ENCODE measurements around the gene UBAP2L.
"Not testable (repeated sequence)": the region's sequence is repeated elsewhere in the genome, so short reads cannot be mapped to it uniquely, and the experiment has no call there.

UBAP2L gene

DNA sequence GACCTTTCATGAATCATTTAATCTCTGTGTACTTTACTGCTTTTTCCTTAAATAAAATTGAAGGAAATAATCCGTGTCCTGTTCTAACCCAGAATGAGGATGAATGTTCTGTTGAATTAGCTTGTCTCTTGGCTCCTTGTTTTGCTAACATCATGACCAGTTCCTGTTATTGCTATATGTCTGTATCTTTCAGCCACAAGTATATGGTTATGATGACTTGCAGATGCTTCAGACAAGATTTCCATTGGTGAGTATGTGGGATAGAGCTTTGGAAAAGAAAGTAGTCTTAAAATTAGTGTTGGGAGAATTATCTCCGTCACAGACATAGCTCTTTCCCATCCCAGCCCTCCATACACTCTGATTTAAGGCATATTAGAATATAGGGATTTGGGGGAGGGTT, 38.0 kb downstream of the UBAP2L start:
- Mint-ChIP-seq H3K9me3 (no peaks in the 10 kb centered on the region), H3K27me3 (no peaks in the 10 kb centered on the region), H3K27ac (peak overlapping the region; percentile 64), H3K4me1 (ENCODE audit: low read depth) (peaks cover 28% of the 10 kb centered on the region), H3K36me3 (ENCODE audit: low read depth) (peaks cover 94% of the 10 kb centered on the region), H3K4me3 (no peak overlapping the region)

DNA sequence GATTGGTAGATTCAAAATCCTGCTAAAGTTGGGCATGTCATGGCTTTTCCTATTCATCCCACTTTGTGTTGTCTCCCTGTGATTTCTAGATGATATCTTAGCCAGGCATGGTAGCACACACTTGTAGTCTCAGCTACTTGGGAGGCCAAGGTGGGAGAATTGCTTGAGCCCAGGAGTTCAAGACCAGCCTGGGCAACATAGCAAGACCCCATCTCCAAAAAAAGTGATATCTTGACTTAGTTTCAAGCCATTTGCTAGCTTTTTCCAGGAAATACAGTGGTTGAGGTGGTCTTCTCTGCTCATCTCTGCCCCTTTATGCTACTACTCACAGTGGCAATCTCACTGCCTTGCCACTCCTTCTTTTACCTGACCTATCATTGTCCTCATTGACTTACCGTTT, 39.4 kb downstream of the UBAP2L start:
- Mint-ChIP-seq H3K27me3 (no peaks in the 10 kb centered on the region), H3K36me3 (ENCODE audit: low read depth) (peaks cover 93% of the 10 kb centered on the region), H3K4me3 (no peak overlapping the region), H3K9me3 (no peaks in the 10 kb centered on the region), H3K4me1 (ENCODE audit: low read depth) (peaks cover 42% of the 10 kb centered on the region), H3K27ac (no peak overlapping the region)

DNA sequence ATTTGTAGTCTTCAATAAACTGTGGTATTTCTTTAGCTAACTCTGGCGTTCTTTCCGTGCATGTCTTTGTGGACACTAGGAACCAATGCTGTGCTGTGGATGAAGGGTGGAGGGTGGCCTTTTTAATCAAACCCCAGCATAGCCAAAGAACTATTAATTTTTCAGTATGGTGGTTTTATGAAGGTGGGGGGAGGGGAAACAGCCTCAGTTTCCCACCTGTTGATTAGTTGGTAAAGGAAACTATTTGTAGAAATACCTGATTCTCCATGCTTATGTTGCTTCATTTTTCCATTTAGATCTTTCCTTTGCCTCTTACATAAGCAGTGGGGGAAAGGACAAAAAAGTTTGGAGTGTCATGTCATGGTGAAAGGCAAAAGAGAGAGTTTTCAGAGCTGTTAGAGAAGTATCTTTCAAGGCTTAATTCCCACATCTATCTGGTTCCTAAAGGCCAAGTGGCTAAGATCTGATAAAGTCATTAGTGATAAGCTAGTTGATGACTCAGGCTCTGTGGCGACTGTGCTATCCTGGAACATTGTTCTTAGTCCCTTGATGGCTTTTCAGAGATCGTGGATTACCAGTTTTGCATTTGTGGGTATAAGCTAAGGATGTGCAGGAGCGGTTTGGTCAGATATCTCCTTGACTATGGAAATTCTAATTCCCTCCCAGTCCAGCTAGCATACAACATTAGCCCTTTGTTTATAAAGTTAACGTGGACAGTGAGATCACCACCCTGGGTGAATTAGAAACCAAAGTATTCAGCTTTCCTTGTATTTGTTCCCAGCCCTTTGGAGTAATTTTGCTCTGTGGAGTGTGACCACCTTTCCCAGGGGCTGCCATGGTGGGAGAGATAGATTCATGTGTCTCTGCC, 42.9 kb downstream of the UBAP2L start:
- no peaks in the 10 kb centered on the region for H3K27me3 Mint-ChIP-seq
- peak overlapping the region; percentile 5 for H3K4me3 Mint-ChIP-seq
- H3K4me1 Mint-ChIP-seq (ENCODE audit: low read depth): peaks cover 54% of the 10 kb centered on the region
- H3K27ac Mint-ChIP-seq: peak overlapping the region; percentile 92
- H3K9me3 Mint-ChIP-seq: no peaks in the 10 kb centered on the region
- H3K36me3 Mint-ChIP-seq (ENCODE audit: low read depth): peaks cover 79% of the 10 kb centered on the region

DNA sequence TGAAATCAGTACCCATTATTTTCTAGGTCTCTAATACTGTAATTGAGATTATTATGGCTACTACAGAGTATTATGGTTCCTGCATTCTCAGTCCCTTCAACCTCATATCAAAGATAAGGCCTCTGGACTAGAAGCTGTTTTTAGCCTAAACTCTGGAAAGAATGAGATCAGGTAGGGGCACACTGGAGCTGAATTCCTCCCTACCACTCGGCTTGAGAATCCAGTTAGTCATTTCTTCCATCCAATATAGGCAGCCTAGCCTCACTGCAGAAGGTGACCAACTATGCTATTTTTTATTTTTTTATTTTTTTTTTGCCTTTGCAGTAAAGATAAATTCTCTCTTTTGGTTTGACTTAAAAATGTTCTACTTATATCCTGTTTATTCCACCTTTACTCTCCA, 43.7 kb downstream of the UBAP2L start:
- peaks cover 54% of the 10 kb centered on the region for H3K4me1 Mint-ChIP-seq (ENCODE audit: low read depth)

DNA sequence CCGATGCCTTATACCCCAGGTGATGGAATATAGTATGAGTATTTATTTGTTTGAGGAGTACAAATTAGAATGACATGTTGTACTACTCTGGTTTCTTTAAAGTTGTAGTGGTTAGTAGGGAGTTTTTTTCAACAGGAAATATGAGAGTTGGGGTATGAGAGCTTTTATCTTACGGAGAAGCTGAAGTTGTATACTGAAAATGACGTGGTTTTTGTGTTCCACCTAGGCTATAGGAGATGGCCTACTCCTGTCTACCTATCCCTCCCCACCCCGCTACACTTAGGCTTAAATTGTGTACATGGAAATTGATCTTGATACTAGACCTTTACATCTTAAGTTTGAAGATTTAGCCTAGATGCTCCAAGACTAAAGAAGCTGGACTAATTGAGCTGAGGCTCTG, 44.8 kb downstream of the UBAP2L start:
- H3K4me3 Mint-ChIP-seq: peak overlapping the region; percentile 35
- no peaks in the 10 kb centered on the region for H3K27me3 Mint-ChIP-seq
- H3K36me3 Mint-ChIP-seq (ENCODE audit: low read depth): peaks cover 76% of the 10 kb centered on the region
- H3K27ac Mint-ChIP-seq: peak overlapping the region; percentile 92
- peaks cover 62% of the 10 kb centered on the region for H3K4me1 Mint-ChIP-seq (ENCODE audit: low read depth)
- no peaks in the 10 kb centered on the region for H3K9me3 Mint-ChIP-seq

More for the DNA sequence above, 43.7 kb downstream of the UBAP2L start:
- H3K27me3 Mint-ChIP-seq: no peaks in the 10 kb centered on the region
- H3K9me3 Mint-ChIP-seq: no peaks in the 10 kb centered on the region
- H3K27ac Mint-ChIP-seq: peak overlapping the region; percentile 92
- peaks cover 80% of the 10 kb centered on the region for H3K36me3 Mint-ChIP-seq (ENCODE audit: low read depth)
- H3K4me3 Mint-ChIP-seq: peak overlapping the region; percentile 38

DNA sequence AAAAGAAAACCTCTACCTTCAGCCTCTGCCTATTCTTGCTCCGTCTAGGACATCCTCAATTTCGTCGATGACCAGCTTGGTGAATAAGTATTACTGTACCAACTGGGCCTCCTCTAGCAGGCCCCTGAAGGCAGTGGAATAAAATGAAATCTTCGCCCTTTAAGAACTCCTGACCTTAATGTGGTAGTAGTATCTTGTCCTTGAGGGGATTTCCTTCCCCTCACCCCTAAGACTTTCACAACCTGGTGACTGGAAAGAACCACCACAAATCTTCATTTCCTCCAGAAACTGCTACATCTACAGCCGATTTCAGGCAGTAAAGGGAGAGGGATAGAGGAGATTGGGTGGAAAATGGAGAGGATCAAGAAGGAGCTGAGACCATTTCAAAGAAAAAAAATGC, 50.1 kb downstream of the UBAP2L start:
- peak overlapping the region; percentile 99 for H3K27ac Mint-ChIP-seq
- peak overlapping the region; percentile 73 for H3K4me3 Mint-ChIP-seq
- H3K9me3 Mint-ChIP-seq: no peaks in the 10 kb centered on the region
- H3K27me3 Mint-ChIP-seq: no peaks in the 10 kb centered on the region
- H3K36me3 Mint-ChIP-seq (ENCODE audit: low read depth): peaks cover 63% of the 10 kb centered on the region
- H3K4me1 Mint-ChIP-seq (ENCODE audit: low read depth): peaks cover 60% of the 10 kb centered on the region

DNA sequence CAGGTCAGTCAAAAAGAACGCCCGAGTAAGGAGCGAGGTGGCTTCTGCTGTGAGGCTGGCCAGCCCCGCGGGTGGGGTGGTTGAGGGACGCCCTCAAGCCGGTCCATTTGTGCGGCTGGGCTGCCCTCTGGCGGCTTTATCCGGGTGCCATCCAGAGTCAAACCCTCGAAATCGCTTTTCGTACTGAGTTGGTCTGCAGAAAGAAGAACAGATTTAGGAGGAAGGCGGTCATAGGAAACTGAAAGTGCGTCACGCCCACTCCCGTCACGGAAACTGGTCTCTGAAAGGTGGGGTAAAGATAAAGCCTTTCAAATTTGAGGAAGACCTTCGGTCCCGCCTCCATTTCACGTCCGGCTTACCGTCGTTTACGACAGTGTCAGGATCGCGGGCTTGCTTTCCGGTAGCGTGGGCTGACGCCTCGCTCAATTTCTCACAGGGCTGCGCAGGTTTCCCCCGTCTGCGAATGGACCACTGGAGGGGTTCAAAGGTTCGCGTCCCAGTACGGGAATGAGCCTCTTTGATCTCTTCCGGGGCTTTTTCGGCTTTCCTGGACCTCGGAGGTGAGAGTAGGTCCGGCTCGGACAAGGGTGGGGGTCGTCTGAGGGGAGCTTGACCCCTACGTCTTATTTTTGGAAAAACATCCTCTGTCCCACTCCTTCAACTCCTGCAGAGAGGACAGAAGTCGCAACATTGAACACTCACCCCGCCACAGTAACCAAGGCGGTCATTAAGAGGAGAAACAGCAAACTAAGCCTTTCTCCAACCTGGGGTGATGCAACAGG, 51.7 kb downstream of the UBAP2L start, which contains the start of gene HAX1:
HAX1 (plus strand) TSS at position 413 of the 782 bp plus-strand sequence; CDS start at position 508, 95 bp downstream.
- Mint-ChIP-seq H3K4me3 (peak within 1 kb of the TSS; percentile 97), H3K36me3 (ENCODE audit: low read depth) (peaks cover 60% of the 10 kb centered on the region), H3K27me3 (no peaks in the 10 kb centered on the region), H3K27ac (peak within 1 kb of the TSS; percentile 99), H3K4me1 (ENCODE audit: low read depth) (peaks cover 51% of the 10 kb centered on the region), H3K9me3 (no peaks in the 10 kb centered on the region)

DNA sequence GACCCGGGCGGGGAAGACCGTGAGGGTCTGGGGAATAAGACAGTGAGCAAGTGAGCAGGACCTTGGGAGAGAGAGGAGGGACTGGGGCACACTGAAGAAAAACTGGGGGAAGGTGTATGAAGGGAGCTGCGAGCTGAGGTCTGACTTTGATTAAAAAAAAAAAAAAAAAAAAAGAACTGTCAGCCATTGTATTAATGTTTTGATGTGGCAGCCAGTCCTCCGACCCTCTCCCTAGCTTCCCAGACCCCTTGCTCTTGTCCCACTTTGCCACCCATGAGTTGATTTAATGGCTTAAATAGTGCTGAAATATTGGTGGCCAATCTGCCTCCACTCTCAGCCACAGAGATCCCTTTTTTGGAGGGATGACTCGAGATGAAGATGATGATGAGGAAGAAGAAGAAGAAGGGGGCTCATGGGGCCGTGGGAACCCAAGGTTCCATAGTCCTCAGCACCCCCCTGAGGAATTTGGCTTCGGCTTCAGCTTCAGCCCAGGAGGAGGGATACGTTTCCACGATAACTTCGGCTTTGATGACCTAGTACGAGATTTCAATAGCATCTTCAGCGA, 52.3 kb downstream of the UBAP2L start:
- H3K27ac Mint-ChIP-seq: peak overlapping the region; percentile 99
- H3K9me3 Mint-ChIP-seq: no peaks in the 10 kb centered on the region
- peaks cover 60% of the 10 kb centered on the region for H3K36me3 Mint-ChIP-seq (ENCODE audit: low read depth)
- H3K27me3 Mint-ChIP-seq: no peaks in the 10 kb centered on the region
- H3K4me1 Mint-ChIP-seq (ENCODE audit: low read depth): peaks cover 51% of the 10 kb centered on the region
- peak overlapping the region; percentile 97 for H3K4me3 Mint-ChIP-seq

DNA sequence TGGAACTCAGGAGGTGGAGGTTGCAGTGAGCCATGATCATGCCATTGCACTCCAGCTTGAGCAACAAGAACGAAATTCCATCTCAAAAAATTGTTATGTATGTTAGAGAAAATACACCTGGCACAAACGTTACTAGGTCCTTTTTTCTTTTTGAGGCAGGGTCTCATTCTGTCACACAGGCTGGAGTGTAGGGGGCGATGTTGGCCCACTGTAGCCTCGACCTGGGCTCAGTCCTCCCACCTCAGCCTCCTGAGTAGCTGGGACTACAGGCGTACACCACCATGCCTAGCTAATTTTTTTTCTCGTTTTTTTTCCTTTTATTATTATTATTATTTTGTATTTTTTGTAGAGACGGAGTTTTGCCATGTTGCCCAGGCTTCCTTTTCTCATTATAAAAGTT, 56.0 kb downstream of the UBAP2L start:
- Mint-ChIP-seq H3K36me3 (ENCODE audit: low read depth) (peaks cover 35% of the 10 kb centered on the region), H3K4me1 (ENCODE audit: low read depth) (peaks cover 31% of the 10 kb centered on the region), H3K27ac (no peak overlapping the region), H3K9me3 (no peaks in the 10 kb centered on the region), H3K4me3 (no peak overlapping the region), H3K27me3 (no peaks in the 10 kb centered on the region)

DNA sequence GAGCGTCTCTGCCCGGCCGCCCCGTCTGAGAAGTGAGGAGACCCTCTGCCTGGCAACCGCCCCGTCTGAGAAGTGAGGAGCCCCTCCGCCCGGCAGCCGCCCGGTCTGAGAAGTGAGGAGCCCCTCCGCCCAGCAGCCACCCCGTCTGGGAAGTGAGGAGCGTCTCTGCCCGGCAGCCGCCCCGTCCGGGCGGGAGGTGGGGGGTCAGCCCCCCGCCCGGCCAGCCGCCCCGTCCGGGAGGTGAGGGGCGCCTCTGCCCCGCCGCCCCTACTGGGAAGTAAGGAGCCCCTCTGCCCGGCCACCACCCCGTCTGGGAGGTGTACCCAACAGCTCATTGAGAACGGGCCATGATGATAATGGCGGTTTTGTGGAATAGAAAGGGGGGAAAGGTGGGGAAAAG, 66.8 kb downstream of the UBAP2L start:
- not testable (repeated sequence) for H3K9me3 Mint-ChIP-seq; H3K27me3 Mint-ChIP-seq; H3K4me3 Mint-ChIP-seq; H3K27ac Mint-ChIP-seq; H3K4me1 Mint-ChIP-seq (ENCODE audit: low read depth); H3K36me3 Mint-ChIP-seq (ENCODE audit: low read depth)

DNA sequence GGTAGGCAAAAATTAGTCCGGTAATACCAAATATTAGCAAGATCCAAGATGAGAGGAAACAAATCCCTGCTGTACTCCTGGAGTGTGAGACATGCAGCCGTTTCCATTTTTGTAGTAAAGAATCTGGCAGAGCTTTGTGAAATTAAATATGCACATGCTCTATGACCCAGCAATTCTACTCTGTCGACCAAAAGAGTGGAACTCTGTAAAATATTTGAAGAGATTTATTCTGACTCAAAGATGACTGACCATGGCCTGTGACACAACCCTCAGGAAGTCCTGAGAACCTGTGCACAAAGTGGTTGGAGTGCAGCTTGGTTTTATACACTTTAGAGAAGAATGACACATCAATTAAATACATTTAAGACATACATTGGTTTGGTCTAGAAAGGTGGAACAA, 67.9 kb downstream of the UBAP2L start:
- H3K4me3 Mint-ChIP-seq: no peak overlapping the region
- peaks cover 5% of the 10 kb centered on the region for H3K9me3 Mint-ChIP-seq
- H3K36me3 Mint-ChIP-seq (ENCODE audit: low read depth): no peaks in the 10 kb centered on the region
- H3K4me1 Mint-ChIP-seq (ENCODE audit: low read depth): no peaks in the 10 kb centered on the region
- no peaks in the 10 kb centered on the region for H3K27me3 Mint-ChIP-seq
- H3K27ac Mint-ChIP-seq: no peak overlapping the region

DNA sequence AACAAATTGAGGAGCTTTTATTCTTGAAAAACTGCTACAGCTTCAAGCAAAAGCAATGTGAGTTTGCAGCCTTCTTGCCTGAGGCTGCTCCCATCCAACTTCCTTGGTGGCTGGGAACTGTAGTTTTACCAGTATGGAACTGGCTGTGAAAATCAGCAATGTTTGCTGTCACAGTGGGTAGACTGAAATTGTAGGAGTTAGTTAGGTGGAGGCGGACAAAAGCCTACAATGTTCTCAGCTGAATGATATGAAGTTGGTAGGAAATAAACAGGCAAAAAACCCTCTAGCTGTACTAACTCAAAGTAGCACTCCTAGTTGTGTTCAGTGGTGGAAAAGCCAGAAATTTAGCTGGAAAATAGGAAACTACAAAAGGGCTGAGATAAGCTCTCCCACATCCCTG, 70.2 kb downstream of the UBAP2L start:
- Mint-ChIP-seq H3K4me3 (no peak overlapping the region), H3K36me3 (ENCODE audit: low read depth) (peaks cover 5% of the 10 kb centered on the region)

DNA sequence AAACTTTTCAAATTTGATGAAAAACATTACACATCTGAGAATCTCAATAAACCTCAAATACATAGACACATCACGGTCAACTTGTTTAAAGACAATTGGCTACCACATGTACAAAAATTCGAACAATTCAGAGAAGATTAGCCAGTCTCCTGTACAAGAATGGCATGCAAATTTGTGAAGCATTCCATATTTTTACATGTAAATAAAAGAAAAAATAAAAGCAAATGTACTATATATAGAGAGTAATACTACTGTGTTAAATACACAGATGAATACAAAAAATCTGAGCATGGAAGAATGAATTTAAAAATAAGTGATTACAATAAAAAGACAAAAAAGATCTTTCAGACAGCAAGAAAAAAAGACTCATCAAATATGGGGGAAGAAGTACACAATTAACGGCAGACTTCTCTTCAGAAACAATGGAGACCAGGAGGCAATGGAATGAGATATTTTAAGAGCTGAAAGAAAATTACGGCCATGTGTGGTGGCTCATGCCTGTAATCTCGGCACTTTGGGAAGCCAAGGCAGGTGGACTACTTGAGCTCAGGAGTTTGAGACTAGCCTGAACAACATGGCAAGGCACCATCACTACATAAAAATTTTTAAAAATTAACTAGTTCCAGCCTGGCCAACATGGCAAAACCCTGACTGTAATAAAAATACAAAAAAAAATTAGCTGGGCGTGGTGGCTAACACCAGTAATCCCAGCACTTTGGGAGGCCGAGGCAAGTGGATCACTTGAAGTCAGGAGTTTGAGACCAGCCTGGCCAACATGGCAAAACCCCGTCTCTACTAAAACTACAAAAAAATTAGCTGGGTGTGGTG, 74.9 kb downstream of the UBAP2L start:
- H3K9me3 Mint-ChIP-seq: peaks cover 16% of the 10 kb centered on the region
- no peak overlapping the region for H3K27ac Mint-ChIP-seq
- H3K36me3 Mint-ChIP-seq (ENCODE audit: low read depth): peaks cover 5% of the 10 kb centered on the region
- no peaks in the 10 kb centered on the region for H3K27me3 Mint-ChIP-seq
- no peaks in the 10 kb centered on the region for H3K4me1 Mint-ChIP-seq (ENCODE audit: low read depth)
- H3K4me3 Mint-ChIP-seq: no peak overlapping the region

More for the DNA sequence above, 70.2 kb downstream of the UBAP2L start:
- H3K27ac Mint-ChIP-seq: no peak overlapping the region
- H3K4me1 Mint-ChIP-seq (ENCODE audit: low read depth): no peaks in the 10 kb centered on the region
- H3K9me3 Mint-ChIP-seq: peaks cover 16% of the 10 kb centered on the region
- no peaks in the 10 kb centered on the region for H3K27me3 Mint-ChIP-seq

DNA sequence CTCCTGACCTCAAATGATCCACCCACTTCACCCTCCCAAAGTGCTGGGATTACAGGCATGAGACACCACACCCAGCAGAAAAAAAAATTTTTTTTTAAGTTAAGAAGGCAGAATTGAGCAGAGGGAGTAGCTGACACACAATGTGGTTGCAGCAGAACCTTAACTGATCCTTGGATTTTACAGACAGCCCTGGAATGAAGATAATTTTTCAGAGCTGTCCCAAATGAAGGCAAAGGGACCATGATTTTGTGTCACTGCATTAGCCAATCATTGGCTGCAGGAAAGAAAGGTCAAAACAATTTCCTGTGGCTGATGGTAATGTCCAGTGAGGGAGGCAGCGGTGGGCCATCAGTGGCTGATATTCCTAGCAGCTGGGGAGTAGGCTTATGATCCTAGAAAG, 80.8 kb downstream of the UBAP2L start:
- peaks cover 18% of the 10 kb centered on the region for H3K4me1 Mint-ChIP-seq (ENCODE audit: low read depth)
- H3K27me3 Mint-ChIP-seq: no peaks in the 10 kb centered on the region
- no peaks in the 10 kb centered on the region for H3K36me3 Mint-ChIP-seq (ENCODE audit: low read depth)
- H3K9me3 Mint-ChIP-seq: no peaks in the 10 kb centered on the region
- no peak overlapping the region for H3K4me3 Mint-ChIP-seq
- H3K27ac Mint-ChIP-seq: no peak overlapping the region

Data from stimulated activated naive CD8-positive, alpha-beta T cell treated with anti-CD3 and anti-CD28 coated beads, Interleukin-15, Interleukin-2, amounts not matched to agents 100 ng/mL and 50 ng/mL, for 24 hours (primary cell).